Activated CD8-positive, alpha-beta memory T cell treated with anti-CD3 and anti-CD28 coated beads for 48 hours (primary cell): ENCODE data around the gene TJP2.

Source experiments
- DNase-seq, 3 experiments: peaks; one replicate each; pipeline ENCODE4 v3.0.0-alpha.2; 2020; ENCODE audit warnings: low read depth in 2 of 3, low spot score in 2 of 3

TJP2 gene

DNA sequence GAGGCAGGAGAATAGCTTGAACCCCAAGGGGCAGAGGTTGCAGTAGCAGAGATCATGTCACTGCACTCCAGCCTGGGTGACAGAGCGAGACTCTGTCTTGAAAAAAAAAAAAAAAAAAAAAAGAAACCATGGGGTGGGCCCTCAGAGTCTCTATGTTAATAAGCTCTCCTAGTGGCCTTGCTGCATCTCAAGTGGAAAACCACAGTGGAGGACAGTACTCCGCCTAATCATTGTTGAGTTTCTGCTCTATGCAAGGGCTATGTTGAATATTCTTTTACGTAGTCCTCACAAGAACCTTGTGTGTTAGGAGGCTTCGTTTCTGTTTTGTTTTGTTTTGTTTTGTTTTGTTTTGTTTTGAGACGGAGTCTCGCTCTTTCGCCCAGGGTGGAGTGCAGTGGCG lies 48.9 kb downstream of the TJP2 start:
- DNase-seq = no peak

DNA sequence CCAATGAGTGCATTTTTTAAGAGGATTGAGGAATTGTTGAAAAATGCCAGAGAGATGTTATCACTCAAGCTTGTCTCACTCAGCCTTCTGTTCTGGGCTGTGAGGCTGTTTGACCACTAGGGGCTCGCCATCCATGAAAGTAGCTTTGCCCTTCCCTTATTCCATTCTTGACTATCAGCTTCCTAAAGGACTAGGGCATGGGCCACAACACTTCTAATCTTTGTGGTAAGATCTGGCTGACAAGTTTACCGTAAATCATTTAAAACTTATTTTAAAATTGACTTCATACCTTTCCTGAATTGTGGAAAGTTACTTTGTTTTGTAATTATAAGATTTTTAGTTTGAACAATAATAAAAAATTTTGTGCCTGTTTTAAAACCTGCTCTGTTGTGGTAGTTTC lies 49.5 kb downstream of the TJP2 start:
- no peak for DNase-seq

DNA sequence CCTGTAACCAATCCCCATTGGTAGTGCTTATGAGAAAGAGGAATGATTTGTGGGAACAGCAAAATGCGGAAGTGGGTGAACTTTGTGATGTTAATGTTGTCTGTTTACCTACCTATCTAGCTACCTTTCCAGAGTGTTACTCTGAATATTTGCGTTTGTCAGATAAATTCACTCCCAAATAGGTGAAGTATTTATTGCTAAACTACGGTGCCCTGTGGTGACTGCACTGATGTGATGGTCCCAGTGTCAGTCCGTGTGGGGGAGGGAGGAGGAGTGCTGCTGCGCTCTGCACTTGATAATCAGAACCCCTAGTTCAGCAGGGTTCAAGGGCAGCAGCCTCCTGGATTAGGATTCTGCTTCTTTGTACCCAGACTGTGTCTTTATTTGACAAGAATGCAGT lies 55.3 kb downstream of the TJP2 start:
- DNase-seq = no peak

DNA sequence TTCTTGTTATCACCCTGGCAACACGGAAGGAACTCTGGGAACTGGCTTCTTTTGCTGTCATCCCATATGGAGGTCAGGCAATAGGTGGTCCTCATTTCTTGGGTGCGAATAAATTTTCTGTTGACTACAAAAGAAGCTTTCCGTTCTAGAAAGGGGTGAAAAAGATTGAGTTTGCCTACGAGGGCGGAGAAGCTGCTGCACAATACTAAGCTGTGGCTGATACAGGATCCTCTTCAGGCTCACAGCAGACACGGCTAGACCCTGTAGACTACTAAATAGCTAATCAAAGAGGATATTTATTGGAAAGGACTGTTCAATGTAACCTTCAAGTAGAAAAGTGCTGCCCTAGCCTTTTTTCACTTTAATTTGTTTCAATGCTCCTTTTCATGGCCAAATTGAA lies 58.1 kb downstream of the TJP2 start:
- no peak for DNase-seq

DNA sequence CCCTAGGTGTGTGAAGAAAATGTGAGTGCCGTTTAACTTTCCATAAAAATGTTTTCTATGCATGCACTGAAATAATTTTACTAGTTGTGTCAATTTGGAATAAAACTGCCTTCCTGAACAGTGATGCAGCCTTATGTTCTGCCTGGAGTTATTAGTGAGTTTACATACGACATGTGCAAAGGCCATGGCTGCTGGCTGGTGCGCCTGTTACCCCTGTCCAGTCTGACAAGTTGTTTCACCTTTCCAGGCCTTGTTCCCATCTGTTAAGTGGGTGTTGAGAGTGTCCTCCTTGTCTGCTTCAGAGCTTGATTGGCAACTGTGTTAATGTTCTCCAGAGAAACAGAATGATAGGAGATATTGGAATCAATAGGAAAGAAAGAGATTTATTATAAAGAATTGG lies 60.6 kb downstream of the TJP2 start:
- no peak for DNase-seq

DNA sequence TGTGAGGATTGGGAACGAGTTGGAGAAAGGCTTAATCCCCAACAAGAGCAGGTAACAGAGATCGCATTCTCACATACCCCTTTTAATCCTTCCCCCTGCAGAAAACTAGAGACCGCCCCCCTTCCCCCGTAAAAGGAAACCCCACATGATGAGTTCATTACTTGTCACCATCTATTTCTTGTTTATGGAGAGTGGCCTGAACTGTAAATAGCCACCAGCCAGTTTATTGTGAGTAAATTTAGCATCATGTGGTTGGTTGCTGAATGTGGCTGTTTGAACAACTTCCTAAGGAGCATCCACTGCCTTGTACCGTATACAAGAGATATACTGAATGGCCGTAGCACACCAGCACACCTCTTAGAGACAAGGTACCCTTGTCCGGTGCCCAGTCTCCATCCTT lies 62.1 kb downstream of the TJP2 start:
- no peak for DNase-seq

DNA sequence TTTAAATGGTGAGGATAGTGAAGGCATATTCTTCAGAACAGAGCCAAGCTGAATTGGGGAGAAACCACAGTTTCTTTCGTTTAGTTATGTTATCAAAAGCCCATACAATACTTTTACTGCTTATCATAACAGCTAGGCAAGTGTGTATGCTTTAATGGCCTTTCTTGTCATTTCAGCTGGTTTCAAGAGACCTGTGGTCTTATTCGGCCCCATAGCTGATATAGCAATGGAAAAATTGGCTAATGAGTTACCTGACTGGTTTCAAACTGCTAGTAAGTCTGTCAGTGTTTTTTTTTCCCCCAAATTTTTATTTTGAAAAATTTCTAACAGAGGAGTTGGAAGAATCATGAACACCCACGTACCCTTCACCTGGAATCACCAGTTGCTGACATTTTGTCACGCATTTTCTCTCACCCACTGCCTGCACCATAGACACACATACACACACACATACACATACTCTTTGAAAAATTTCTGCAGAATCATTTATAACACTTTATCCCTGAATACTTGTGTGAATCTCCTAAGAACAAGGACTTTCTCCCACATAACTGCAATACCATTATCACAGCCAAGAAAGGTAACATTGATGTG lies 63.7 kb downstream of the TJP2 start:
- DNase-seq = no peak

DNA sequence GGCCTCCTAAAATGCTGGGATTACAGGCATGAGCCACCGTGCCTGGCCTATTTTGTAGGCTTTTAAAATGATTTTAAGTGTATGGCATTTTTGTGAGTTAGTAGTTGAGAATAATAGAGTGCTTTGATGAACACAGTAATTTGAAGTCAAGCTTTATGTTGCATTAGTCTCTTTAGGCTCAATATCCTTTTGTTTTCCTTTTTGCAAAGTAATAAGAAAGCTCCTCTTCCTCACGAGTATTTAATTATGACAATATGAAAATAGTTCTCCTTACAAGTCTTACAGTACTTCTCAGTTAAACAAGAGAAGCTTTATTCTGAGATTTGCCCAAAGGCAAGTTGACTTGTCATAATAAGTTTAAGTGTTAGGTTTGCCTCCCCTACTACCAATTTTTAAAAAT lies 69.0 kb downstream of the TJP2 start:
- DNase-seq = no peak

DNA sequence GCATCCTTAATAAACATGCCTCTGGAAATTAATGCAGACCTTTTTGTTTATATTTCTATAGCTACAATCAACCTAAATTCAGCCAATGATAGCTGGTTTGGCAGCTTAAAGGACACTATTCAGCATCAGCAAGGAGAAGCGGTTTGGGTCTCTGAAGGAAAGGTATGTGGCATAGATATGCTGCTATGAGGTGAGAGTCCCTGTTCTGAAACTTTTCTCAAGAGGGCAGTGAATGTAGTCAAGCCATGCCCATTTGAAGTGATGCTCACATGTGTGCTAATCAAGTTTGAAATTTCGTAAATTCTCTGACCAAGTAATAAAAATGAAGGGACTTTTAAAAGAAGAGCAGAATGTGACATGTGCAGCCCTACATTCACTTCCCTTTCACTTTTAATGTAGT lies 72.6 kb downstream of the TJP2 start:
- no peak for DNase-seq

DNA sequence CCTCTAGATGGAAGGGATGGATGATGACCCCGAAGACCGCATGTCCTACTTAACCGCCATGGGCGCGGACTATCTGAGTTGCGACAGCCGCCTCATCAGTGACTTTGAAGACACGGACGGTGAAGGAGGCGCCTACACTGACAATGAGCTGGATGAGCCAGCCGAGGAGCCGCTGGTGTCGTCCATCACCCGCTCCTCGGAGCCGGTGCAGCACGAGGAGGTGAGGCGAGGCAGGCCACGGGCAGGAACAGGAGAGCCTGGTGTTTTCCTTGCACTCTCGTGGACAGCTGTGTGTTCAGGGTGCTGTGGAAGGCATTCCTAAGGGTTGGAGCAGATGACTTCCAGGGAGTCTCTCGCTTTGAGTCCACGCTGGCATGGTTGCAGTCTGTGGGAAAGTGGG lies 73.9 kb downstream of the TJP2 start:
- no peak for DNase-seq

DNA sequence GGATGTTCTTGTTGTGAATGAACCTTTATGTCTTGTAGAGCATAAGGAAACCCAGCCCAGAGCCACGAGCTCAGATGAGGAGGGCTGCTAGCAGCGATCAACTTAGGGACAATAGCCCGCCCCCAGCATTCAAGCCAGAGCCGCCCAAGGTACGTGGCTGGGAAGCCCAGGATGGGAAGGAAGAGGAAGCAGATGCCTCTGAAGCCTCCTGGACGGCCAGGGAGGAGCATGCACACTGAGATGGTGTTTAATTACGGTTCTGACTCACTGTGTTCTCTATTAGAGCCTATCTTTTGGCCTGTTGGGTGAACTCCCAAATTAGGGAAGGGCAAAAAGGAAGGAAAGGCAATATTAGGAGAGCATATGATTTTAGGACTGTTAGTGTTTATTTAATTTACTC lies 75.3 kb downstream of the TJP2 start:
- no peak for DNase-seq

DNA sequence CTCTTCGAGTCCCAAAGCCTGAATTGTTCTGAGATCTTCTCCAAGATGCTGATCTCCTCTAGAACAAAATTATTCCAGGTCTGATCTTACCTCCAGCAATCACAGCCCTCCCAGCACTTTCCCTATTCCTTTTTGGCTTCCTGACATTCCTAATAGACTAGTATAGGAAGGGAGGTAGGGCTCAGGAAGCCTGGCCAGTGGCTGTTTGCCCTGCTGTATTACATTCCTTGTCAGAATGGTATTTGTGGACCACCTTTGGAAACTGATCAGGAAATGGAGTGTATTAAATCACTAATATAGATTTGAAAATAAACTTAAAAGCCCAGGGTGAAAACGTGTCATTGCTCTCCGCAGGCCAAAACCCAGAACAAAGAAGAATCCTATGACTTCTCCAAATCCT lies 76.6 kb downstream of the TJP2 start:
- no peak for DNase-seq

DNA sequence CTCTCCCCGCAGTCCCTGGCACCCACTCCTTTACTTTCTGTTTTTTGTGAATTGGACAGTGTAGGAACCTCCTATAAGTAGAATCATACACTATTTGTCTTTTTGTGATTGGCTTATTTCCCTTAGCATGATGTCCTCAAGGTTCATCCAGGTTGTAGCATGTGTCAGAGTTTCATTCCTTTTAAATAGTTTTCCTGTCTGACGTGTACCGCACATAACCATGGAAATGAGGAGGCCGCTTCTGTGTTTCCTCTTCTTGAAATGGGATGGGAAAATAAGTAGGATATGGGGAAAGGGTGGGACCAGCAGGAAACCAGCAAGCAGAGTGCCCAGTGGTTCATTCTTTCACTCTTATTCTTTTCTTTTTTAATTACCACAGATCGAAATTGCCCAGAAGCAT lies 78.4 kb downstream of the TJP2 start:
- DNase-seq = no peak

DNA sequence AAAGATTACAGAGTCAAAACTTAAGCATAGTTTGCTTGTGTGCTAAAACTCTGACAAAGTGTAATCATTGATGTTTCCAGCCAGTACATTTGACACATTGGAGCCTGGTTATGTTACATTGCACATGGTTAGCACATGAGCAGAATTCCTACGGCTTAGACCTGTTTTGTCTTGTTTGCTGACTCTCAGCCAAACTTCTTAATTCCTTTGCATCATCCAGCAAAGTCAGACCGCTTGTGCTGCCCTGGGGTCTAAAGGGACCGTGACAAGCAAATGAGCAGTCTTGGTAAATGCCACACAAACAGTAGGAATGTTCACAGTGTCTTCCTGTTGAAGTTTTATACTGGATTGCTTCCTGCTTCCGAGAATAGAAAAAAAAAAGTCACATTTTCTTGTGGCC lies 79.0 kb downstream of the TJP2 start:
- no peak for DNase-seq

DNA sequence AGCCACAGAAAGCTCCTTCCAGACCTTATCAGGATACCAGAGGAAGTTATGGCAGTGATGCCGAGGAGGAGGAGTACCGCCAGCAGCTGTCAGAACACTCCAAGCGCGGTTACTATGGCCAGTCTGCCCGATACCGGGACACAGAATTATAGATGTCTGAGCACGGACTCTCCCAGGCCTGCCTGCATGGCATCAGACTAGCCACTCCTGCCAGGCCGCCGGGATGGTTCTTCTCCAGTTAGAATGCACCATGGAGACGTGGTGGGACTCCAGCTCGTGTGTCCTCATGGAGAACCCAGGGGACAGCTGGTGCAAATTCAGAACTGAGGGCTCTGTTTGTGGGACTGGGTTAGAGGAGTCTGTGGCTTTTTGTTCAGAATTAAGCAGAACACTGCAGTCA lies 80.1 kb downstream of the TJP2 start:
- DNase-seq = no peak

DNA sequence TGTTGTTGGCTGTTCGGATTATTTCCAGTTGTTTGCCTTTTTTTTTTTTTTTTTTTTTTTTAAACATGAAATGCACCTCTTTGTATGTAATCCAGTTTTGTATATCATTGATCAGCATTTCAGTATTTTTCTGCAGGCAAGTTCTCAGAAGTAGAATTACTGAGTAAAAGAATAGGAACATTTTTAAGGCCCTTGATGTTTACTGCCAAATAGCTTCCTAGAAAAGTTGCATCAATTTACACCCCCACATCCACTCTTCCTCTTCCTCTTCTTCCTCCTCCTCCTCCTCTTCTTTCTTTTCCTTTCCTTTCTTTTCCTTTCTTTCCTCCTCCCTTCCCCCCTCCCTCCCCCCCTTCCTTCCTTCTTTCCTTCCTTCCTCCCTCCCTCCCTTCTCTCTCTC lies 81.5 kb downstream of the TJP2 start:
- DNase-seq = no peak

DNA sequence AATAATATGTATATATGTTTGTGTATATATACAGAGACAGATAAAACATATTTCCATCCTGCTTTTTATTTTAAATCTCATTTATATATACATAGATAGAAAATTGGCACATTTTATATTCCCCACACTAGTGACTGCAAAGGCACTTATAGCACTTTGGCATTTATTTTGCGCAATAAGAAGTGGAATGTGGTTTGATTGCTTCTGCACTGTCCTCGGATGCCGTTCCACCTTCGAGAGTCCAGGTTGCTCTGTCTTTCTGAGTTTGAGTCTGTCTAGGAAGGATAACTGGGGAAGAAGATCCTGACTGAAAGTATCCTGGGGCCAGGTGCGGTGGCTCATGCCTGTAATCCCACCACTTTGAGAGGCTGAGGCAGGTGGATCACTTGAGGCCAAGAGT lies 84.5 kb downstream of the TJP2 start:
- no peak for DNase-seq

DNA sequence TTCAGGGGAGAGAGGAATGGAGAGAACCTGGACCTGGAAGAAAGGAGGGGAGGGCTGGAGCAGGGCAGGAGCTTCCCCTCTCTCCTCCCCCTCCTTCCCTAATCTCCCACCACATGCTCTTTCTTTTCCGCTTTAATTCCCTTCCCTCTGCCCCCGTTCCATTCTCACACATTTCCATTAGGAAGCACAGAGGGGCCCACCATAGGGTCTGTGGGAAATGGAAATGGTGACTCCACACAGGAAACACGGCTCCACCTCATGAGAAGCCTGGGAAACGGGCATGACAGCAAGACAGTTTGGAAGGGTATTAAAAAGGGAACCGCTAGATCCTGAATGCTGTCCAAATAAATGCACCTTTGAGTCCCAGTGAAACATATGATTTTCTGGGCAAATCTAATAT lies 86.1 kb downstream of the TJP2 start:
- no peak for DNase-seq

DNA sequence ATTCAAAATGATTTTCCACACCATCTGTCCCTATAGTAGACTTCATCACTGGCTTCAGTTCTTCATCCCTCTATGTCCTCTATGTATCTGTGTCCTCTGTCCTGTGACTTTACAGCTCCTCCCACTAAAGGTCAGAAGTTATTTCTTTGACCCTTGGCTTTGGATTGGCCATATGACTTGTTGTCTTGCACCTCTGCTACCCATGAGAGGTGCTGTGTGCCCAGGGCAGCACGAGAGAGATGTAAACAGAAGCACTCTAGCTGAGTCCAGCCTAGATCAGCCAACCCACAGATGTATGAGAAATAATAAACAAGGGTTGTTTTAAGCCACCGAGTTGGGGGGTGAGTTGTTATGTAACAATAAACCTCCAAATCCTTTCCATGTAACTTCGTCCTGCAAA lies 87.6 kb downstream of the TJP2 start:
- DNase-seq = no peak

DNA sequence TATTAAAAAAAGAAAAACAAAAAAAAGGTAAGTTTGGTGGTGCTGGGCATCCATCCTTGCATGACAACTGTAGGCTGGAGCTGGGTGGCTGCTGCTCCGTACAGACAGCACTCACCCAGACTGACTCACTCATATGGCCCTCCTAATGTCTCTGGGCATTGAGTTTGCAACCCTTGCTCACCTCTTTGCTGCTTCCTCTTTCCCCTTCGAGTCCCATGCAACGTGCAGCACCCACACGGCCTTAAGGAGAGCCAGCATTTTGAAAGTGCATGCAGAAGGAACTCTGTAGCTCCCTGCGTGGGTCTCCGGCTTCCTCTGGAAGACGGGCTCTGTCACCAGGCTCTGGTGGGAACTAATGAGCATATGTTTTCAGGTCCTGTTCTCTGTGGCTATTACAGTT lies 90.4 kb downstream of the TJP2 start:
- no peak for DNase-seq

DNA sequence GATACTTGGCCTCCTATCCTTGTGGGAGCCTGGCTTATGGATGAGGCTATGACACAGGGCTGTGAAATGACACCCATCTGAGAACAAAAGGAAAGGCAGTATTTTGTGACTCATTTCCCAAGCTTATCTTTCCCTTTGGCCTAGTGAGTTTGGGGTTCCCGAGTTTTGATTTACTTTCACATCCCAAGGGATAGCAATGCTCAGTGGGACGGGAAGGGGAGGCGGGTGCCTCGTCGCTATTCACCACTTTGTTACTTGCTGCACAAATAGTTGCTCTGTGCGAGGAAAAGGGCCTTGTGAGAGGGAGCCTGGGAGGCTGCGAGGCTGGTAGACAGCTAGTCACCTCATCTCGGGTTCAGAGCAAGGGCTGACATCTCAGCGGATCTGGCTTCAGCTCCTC lies 91.8 kb downstream of the TJP2 start:
- DNase-seq = no peak

DNA sequence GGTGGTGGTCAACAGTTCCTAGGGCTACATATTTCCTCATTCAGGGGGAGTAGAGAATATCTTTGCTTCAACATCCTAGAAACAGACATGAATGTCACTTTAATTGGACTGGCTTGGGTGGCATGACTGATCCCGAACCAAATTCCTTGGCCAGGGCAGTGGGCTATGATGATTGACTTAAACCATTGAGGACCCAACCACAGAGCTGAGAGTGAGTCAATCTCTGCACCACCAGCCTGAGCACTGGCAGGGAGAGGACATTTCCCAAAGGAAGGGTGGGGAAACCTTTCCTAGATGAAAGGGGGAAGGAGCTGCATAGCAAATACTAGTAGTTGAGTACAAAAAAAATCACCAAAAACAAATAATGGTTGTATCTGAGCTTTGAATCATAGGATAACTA lies 98.1 kb downstream of the TJP2 start:
- DNase-seq = no peak

DNA sequence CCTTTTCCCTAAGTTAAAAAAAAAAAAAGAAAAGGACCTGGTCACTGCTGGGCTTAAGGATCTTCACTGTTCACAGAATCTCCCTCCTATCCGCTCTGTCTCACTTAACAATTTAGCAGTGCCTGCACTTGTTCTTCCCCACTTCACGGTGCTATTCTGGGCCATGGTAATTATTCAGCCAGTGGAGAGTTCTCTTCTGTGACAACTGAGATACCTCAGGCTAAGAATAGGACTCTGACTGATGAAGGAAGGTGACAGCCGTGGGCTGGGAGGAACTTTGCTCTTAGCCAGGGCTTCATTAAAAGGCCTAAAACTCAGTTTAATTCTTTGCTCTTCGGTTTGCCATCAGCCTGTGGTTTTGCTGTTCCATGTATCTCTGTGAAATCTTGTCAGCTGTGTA lies 99.1 kb downstream of the TJP2 start:
- no peak for DNase-seq

DNA sequence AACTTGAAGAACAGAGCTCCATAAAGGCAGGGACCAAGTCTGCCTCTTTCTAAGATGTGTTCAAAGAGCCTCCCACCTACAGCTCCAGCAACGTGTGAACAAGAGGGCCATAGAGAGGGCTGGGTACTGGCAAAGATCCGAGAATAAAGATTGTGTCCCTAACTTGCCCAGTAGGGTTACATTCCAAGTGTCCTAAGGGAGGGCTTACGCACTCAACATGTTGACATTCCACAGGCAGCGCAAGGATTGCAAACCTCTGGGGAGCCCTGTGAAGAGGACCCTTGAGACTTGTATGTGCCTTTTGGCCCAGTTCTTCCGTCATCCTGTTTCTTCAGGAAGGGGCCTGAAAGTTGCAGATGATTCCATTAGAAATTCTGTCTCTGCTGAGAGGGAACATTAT lies 102.7 kb downstream of the TJP2 start:
- no peak for DNase-seq
